HepG2 (cell line): Measurements from ENCODE around the gene SPTBN2. TPM values are rescaled to one million over a fixed set of nuclear protein-coding genes. Genes with fewer than 3 reads are reported as not detected.

Experiments
- AKAP8 ChIP-seq: sonication (generic); formaldehyde crosslinking; IDR thresholded peaks from 2 replicates; pipeline ENCODE4 v1.5.1; 2020; ENCODE audit warnings: mild to moderate bottlenecking, missing genetic modification reagents
- ATF7 ChIP-seq, 2 experiments: fragments of 450-650 bp in 1 of 2; sonication (generic) in 1 of 2; formaldehyde crosslinking in 1 of 2; IDR thresholded peaks; 2 replicates each; pipeline versions ENCODE4 v1.4.0 to v1.6.1; 2016 to 2020; ENCODE audit warnings: antibody characterized with exemption in 1 of 2, mild to moderate bottlenecking in 1 of 2, missing genetic modification reagents in 1 of 2
- CBFB ChIP-seq: sonication (generic); formaldehyde crosslinking; IDR thresholded peaks from 2 replicates; pipeline ENCODE4 v1.4.0; 2020; ENCODE audit warnings: missing genetic modification reagents
- FLYWCH1 ChIP-seq: sonication (generic); formaldehyde crosslinking; IDR thresholded peaks from 2 replicates; pipeline ENCODE4 v1.8.1; 2023; ENCODE audit warnings: mild to moderate bottlenecking, missing genetic modification reagents
- FOSL2 ChIP-seq: sonication (generic); formaldehyde crosslinking; IDR thresholded peaks from 2 replicates; pipeline ENCODE4 v1.4.0; 2020; ENCODE audit warnings: missing genetic modification reagents
- HDAC1 ChIP-seq: sonication (generic); formaldehyde crosslinking; IDR thresholded peaks from 2 replicates; pipeline ENCODE4 v1.5.1; 2020; ENCODE audit warnings: mild to moderate bottlenecking, missing genetic modification reagents
- HNRNPK ChIP-seq: fragments of 200-400 bp; formaldehyde crosslinking; IDR thresholded peaks from 2 replicates; pipeline ENCODE4 v1.6.1; 2018; ENCODE audit warnings: low read length, low read depth, moderate library complexity, mild to moderate bottlenecking; ENCODE audit not compliant: poor library complexity, severe bottlenecking
- HNRNPL ChIP-seq: fragments of 200-400 bp; formaldehyde crosslinking; IDR thresholded peaks from 2 replicates; pipeline ENCODE4 v1.6.1; 2017; ENCODE audit warnings: mild to moderate bottlenecking, low read depth, low read length
- KLF11 ChIP-seq: IDR thresholded peaks from 2 replicates; pipeline ENCODE4 v1.6.1; 2016; ENCODE audit warnings: missing compliant biosample characterization
- LCORL ChIP-seq, 2 experiments: fragments of 450-650 bp in 1 of 2; sonication (generic) in 1 of 2; formaldehyde crosslinking in 1 of 2; IDR thresholded peaks; 2 replicates each; pipeline versions ENCODE4 v1.5.0 to v1.6.1; 2017 to 2020; ENCODE audit warnings: antibody characterized with exemption in 1 of 2, missing genetic modification reagents in 1 of 2
- PCBP1 ChIP-seq: fragments of 200-400 bp; formaldehyde crosslinking; IDR thresholded peaks from 2 replicates; pipeline ENCODE4 v1.6.1; 2017; ENCODE audit warnings: mild to moderate bottlenecking, low read depth, low read length, borderline replicate concordance
- POLR2A ChIP-seq, 2 experiments: IDR thresholded peaks; 2 replicates each; pipeline ENCODE4 v1.6.1; 2011; ENCODE audit warnings: low read depth in 2 of 2, low read length in 2 of 2, mild to moderate bottlenecking in 1 of 2, moderate library complexity in 1 of 2; ENCODE audit not compliant: insufficient read depth in 1 of 2
- RAD21 ChIP-seq: fragments of 450-650 bp; formaldehyde crosslinking; IDR thresholded peaks from 2 replicates; pipeline ENCODE4 v1.5.0; 2020; ENCODE audit warnings: mild to moderate bottlenecking
- SCMH1 ChIP-seq: sonication (generic); formaldehyde crosslinking; IDR thresholded peaks from 2 replicates; pipeline ENCODE4 v1.9.0; 2021; ENCODE audit warnings: missing genetic modification reagents, mild to moderate bottlenecking, borderline replicate concordance
- ZMYM4 ChIP-seq: sonication (generic); formaldehyde crosslinking; IDR thresholded peaks from 2 replicates; pipeline ENCODE4 v1.8.1; 2023; ENCODE audit warnings: mild to moderate bottlenecking, missing genetic modification reagents
- ZNF143 ChIP-seq: sonication (generic); formaldehyde crosslinking; IDR thresholded peaks from 2 replicates; pipeline ENCODE4 v1.4.0; 2020; ENCODE audit warnings: missing genetic modification reagents
- ZNF263 ChIP-seq: sonication (generic); formaldehyde crosslinking; IDR thresholded peaks from 2 replicates; pipeline ENCODE4 v1.4.0; 2020; ENCODE audit warnings: missing genetic modification reagents
- ZNF274 ChIP-seq: sonication (generic); formaldehyde crosslinking; IDR thresholded peaks from 2 replicates; pipeline ENCODE4 v1.5.1; 2020; ENCODE audit warnings: mild to moderate bottlenecking, missing genetic modification reagents
- ZNF530 ChIP-seq: sonication (generic); formaldehyde crosslinking; IDR thresholded peaks from 2 replicates; pipeline ENCODE4 v1.5.0; 2020; ENCODE audit warnings: low read depth, mild to moderate bottlenecking, missing genetic modification reagents
- ZNF564 ChIP-seq: sonication (generic); formaldehyde crosslinking; IDR thresholded peaks from 2 replicates; pipeline ENCODE4 v1.8.1; 2023; ENCODE audit warnings: mild to moderate bottlenecking, missing genetic modification reagents
- ZNF768 ChIP-seq: sonication (generic); formaldehyde crosslinking; IDR thresholded peaks from 2 replicates; pipeline ENCODE4 v1.4.0; 2020; ENCODE audit warnings: missing genetic modification reagents
- ZNF781 ChIP-seq: sonication (generic); formaldehyde crosslinking; IDR thresholded peaks from 2 replicates; pipeline ENCODE4 v1.5.1; 2020; ENCODE audit warnings: borderline replicate concordance, mild to moderate bottlenecking, missing genetic modification reagents; ENCODE audit errors: not compliant biosample characterization
- polyA plus RNA-seq, 8 experiments: library from polyadenylated mRNA; depleted of rRNA in 3 of 8; stranded (reverse) in 7 of 8; unstranded in 1 of 8; fragments of >200 nt; fragmentation: Illumina TruSeq in 4 of 8; extraction: Trizol in 4 of 8; gene quantifications; 2 replicates each; pipeline versions ENCODE4 v1.2.1 to v1.2.3, GENCODE V29; 2011 to 2016; ENCODE audit warnings: low read depth in 4 of 8, missing spikeins in 1 of 8, mixed read lengths in 1 of 8; ENCODE audit not compliant: insufficient read depth in 1 of 8
- total RNA-seq, 5 experiments: library from RNA; depleted of rRNA; stranded (reverse); fragments of >200 nt; fragmentation: Illumina TruSeq; extraction: Trizol; gene quantifications; 2 replicates each; pipeline ENCODE4 v1.2.3, GENCODE V29; 2016; ENCODE audit warnings: low read depth in 1 of 5
- TF ChIP-seq, protein P1 (sequence below): sonication (generic); IDR thresholded peaks from 2 replicates; pipeline ENCODE4 v1.6.1; 2016; ENCODE audit warnings: low read depth, borderline replicate concordance
- TF ChIP-seq, protein P2 (sequence below): IDR thresholded peaks from 2 replicates; pipeline ENCODE4 v1.6.1; 2016; ENCODE audit warnings: low read depth
- TF ChIP-seq, protein P3 (sequence below): sonication (generic); formaldehyde crosslinking; IDR thresholded peaks from 2 replicates; pipeline ENCODE4 v1.5.0; 2020; ENCODE audit warnings: mild to moderate bottlenecking, missing genetic modification reagents, borderline replicate concordance

SPTBN2 gene
- total and polyA plus RNA-seq, 2 of the 13 experiments (the other 11 are each of a cell fraction or from before 2014, with no cell fraction given), result 0.65 to 4.0 TPM

DNA sequence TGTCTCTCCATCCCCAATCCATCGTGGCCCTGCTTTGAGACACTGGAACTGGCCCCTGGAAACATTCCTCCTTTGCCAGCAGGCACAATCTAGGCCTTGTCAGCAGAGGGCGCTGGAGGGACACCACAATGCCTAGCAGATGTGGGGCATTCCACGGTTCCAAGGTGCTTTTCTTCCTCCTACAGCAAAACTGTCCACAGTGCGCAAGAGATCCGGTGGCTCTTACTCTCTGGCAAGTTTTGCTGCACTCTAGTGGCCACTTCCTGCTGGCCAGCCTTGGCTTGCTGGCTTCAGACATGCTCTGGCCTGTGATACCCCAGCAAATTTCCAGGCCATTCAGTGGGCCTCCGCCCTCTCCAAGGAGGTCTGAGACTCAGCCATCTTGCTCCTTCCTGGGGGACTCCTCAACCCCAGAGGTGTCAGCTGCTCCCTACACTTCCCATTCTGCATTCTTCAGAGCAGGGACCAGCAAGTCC is 34.2 kb downstream of the SPTBN2 start (continued):
- TF ChIP-seq ZNF781 (CRISPR knock-in tag) (no peak), CBFB (CRISPR knock-in tag) (0 out of 2 replicates have a peak, but pooled peaks have one; percentile 55), ZNF530 (CRISPR knock-in tag) (no peak), SCMH1 (CRISPR knock-in tag) (no peak), ATF7 (IDR thresholded peaks at IDR 0.05) (no peak), ATF7 (CRISPR knock-in tag; IDR thresholded peaks at IDR 0.05) (0 out of 2 replicates have a peak, but pooled peaks have one; percentile 28), PCBP1 (no peak), LCORL (IDR thresholded peaks at IDR 0.05) (no peak), LCORL (CRISPR knock-in tag; IDR thresholded peaks at IDR 0.05) (peak; percentile 36; the same call in 1 of the 2 replicates), HNRNPK (no peak), HDAC1 (CRISPR knock-in tag) (peak; percentile 49; the same call in 1 of the 2 replicates), POLR2A (IDR thresholded peaks at IDR 0.05; ENCODE audit: insufficient read depth in 1 of 2, low read depth in 2 of 2, low read length in 2 of 2) (no peak), RAD21 (CRISPR knock-in tag) (peak; percentile 97), FLYWCH1 (CRISPR knock-in tag) (no peak), ZNF768 (CRISPR knock-in tag) (no peak), ZNF143 (CRISPR knock-in tag) (no peak), ZNF564 (CRISPR knock-in tag) (no peak), ZNF263 (CRISPR knock-in tag) (no peak), AKAP8 (CRISPR knock-in tag) (no peak), HNRNPL (no peak), FOSL2 (CRISPR knock-in tag) (no peak), ZNF274 (CRISPR knock-in tag) (no peak), KLF11 (CRISPR knock-in tag) (peak; percentile 79; the same call in 1 of the 2 replicates), ZMYM4 (CRISPR knock-in tag) (peak; percentile 66)
- TF ChIP-seq, protein P1, sequence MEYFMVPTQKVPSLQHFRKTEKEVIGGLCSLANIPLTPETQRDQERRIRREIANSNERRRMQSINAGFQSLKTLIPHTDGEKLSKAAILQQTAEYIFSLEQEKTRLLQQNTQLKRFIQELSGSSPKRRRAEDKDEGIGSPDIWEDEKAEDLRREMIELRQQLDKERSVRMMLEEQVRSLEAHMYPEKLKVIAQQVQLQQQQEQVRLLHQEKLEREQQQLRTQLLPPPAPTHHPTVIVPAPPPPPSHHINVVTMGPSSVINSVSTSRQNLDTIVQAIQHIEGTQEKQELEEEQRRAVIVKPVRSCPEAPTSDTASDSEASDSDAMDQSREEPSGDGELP, result peak; percentile 10; the same call in 1 of the 2 replicates
- TF ChIP-seq, protein P2, sequence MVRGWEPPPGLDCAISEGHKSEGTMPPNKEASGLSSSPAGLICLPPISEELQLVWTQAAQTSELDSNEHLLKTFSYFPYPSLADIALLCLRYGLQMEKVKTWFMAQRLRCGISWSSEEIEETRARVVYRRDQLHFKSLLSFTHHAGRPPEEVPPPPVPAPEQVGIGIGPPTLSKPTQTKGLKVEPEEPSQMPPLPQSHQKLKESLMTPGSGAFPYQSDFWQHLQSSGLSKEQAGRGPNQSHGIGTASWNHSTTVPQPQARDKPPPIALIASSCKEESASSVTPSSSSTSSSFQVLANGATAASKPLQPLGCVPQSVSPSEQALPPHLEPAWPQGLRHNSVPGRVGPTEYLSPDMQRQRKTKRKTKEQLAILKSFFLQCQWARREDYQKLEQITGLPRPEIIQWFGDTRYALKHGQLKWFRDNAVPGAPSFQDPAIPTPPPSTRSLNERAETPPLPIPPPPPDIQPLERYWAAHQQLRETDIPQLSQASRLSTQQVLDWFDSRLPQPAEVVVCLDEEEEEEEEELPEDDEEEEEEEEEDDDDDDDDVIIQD (CRISPR knock-in tag), result peak; percentile 58; the same call in 1 of the 2 replicates
- TF ChIP-seq, protein P3, sequence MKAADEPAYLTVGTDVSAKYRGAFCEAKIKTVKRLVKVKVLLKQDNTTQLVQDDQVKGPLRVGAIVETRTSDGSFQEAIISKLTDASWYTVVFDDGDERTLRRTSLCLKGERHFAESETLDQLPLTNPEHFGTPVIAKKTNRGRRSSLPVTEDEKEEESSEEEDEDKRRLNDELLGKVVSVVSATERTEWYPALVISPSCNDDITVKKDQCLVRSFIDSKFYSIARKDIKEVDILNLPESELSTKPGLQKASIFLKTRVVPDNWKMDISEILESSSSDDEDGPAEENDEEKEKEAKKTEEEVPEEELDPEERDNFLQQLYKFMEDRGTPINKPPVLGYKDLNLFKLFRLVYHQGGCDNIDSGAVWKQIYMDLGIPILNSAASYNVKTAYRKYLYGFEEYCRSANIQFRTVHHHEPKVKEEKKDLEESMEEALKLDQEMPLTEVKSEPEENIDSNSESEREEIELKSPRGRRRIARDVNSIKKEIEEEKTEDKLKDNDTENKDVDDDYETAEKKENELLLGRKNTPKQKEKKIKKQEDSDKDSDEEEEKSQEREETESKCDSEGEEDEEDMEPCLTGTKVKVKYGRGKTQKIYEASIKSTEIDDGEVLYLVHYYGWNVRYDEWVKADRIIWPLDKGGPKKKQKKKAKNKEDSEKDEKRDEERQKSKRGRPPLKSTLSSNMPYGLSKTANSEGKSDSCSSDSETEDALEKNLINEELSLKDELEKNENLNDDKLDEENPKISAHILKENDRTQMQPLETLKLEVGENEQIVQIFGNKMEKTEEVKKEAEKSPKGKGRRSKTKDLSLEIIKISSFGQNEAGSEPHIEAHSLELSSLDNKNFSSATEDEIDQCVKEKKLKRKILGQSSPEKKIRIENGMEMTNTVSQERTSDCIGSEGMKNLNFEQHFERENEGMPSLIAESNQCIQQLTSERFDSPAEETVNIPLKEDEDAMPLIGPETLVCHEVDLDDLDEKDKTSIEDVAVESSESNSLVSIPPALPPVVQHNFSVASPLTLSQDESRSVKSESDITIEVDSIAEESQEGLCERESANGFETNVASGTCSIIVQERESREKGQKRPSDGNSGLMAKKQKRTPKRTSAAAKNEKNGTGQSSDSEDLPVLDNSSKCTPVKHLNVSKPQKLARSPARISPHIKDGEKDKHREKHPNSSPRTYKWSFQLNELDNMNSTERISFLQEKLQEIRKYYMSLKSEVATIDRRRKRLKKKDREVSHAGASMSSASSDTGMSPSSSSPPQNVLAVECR (CRISPR knock-in tag), result peak; percentile 20; the same call in 1 of the 2 replicates
